GM10248 (cell line): ENCODE results near the gene PAN3.

ENCODE experiments used
- CTCF ChIA-PET: fragments of 300-600 bp; sonication (Branson Sonifier 250); formaldehyde crosslinking; extraction: SDS; loops from one replicate; lab custom pipeline; 2021; ENCODE audit warnings: antibody characterized with exemption; lab: Yijun Ruan, JAX
- POLR2A ChIA-PET: fragments of 350-650 bp; sonication (Branson Sonifier 250); formaldehyde crosslinking; extraction: SDS; loops from one replicate; lab custom pipeline; 2020; ENCODE audit warnings: antibody characterized with exemption; lab: Yijun Ruan, JAX
- DNase-seq: peaks from one replicate; pipeline ENCODE4 v3.0.0; 2012; ENCODE audit errors: extremely low spot score
- TF ChIP-seq, protein P1 (sequence below): IDR thresholded peaks from 2 replicates; pipeline ENCODE4 v1.5.1; 2012; ENCODE audit warnings: mild to moderate bottlenecking, low read depth; ENCODE audit errors: extremely low read depth, missing control alignments, control extremely low read depth

PAN3 gene

DNA sequence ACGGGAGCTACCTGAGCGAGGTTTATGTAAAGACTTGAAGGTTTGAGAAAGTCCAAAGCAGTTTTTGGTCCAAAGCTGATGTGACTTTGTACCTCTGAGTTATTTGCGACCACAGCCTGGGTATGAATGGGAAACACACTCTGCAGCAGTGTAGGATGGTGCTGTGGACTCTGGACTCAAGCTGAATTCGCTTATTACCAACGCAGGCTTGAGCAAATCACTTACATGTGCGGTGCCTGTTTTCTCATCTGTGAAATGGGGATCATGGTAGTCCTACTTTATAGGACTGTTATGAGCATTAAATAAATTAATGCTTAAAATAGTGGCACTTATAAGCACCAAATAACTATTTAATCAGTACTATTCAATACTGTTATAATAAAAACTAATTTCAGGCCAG, 176.5 kb downstream of the PAN3 start:
- TF ChIP-seq, protein P1, sequence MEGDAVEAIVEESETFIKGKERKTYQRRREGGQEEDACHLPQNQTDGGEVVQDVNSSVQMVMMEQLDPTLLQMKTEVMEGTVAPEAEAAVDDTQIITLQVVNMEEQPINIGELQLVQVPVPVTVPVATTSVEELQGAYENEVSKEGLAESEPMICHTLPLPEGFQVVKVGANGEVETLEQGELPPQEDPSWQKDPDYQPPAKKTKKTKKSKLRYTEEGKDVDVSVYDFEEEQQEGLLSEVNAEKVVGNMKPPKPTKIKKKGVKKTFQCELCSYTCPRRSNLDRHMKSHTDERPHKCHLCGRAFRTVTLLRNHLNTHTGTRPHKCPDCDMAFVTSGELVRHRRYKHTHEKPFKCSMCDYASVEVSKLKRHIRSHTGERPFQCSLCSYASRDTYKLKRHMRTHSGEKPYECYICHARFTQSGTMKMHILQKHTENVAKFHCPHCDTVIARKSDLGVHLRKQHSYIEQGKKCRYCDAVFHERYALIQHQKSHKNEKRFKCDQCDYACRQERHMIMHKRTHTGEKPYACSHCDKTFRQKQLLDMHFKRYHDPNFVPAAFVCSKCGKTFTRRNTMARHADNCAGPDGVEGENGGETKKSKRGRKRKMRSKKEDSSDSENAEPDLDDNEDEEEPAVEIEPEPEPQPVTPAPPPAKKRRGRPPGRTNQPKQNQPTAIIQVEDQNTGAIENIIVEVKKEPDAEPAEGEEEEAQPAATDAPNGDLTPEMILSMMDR = no peak
- CTCF ChIA-PET = interaction anchor here (0.7 to 2.5 kb wide), 6 partner anchors 8 to 482 kb away, joined by 3 to 12 read pairs (median 4); no protein-coding TSS in a partner anchor

DNA sequence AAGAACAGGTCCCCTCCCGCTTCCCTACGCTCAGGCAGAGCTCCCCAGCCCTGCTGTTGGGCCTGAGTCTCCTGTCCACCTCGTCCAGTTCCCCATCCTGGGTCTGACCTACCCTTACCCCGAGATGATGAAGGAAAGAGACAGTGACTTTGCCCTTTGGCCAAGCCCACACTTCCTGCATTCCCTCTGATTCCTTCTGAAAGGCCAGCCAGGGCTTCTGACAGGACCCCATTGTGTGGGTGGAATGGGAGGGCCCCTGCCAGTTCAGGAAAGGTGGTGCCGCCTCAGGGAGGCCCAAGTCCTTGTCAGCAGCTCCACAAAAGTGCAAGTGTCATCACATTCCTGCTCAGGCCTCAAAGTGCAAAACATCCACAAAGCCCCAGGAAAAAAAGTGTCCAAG, 177.8 kb downstream of the PAN3 start:
- TF ChIP-seq, protein P1 = no peak
- CTCF ChIA-PET = interaction anchor here (1.3 to 2.5 kb wide), 5 partner anchors 9 to 480 kb away, joined by 3 to 12 read pairs (median 5); no protein-coding TSS in a partner anchor
- no peak for DNase-seq
- POLR2A ChIA-PET = no interaction called here

More for the DNA sequence above, 176.5 kb downstream of the PAN3 start:
- DNase-seq = no peak
- POLR2A ChIA-PET = no interaction called here

DNA sequence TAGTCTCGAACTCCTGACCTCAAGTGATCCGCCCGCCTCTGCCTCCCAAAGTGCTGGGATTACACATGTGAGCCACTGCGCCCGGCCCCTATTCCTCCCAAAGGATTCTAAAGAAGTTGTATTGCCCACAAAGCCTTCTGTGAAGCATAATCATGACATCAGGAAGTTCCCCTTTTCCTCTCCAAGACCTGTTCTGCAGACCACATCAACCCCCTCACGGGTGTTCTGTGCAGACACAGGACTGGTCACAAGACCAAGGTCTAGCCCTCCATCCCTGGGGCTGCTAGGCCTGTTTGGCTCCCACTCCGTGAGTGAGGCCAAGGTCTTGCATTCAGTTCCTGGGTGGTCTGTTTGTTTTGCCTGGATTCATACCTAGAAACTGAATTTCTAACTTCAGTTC, 178.5 kb downstream of the PAN3 start:
- TF ChIP-seq, protein P1 = no peak
- ChIA-PET POLR2A (no interaction called here), CTCF (interaction anchor here (1.2 to 2.0 kb wide), 3 partner anchors 9 to 14 kb away, joined by 4 to 5 read pairs (median 4); no protein-coding TSS in a partner anchor)
- DNase-seq = no peak

DNA sequence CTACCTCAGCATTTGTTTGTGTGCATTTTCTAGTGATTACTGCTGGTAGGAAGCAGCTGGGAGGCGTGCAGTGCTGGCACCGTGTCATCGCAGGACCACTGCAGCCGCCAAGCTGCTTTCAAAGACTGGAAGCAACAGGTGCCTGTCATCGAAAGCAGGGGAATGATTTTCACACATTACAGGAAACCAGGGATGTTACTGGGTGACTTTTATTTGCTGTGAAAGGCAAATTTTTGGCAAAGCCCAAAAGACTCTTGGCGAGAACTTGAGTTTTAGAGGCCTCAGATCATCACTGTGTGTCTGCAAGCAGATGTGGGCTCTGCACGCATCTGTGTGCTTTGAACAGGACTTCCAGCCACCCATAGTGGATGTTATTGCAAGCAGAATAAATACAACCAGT, 180.2 kb downstream of the PAN3 start:
- POLR2A ChIA-PET = no interaction called here
- TF ChIP-seq, protein P1 = no peak
- no peak for DNase-seq
- CTCF ChIA-PET = interaction anchor here (1.3 to 1.8 kb wide), 2 partner anchors 10 to 12 kb away, joined by 3 to 5 read pairs; no protein-coding TSS in a partner anchor

DNA sequence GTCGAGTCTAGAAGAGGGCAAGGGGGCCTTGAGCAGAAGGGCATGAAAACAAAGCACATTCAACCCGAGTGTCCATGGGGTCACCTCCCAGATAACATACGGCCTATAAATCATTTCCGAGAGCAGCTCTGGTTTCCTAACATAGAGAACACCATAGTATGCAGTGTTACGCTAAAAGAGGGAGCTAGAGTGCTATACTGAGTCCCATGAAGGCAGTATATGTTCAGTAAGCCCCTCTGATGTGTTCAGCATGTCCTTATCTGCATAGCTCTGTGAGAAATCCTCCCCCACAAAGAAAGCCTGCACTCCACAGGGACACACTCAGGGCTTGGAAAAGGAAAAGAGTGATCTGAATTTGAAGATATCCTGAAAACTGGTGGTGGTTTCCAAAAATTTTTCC, 181.2 kb downstream of the PAN3 start:
- DNase-seq = no peak
- ChIA-PET CTCF (no interaction called here), POLR2A (no interaction called here)
- TF ChIP-seq, protein P1 = no peak

DNA sequence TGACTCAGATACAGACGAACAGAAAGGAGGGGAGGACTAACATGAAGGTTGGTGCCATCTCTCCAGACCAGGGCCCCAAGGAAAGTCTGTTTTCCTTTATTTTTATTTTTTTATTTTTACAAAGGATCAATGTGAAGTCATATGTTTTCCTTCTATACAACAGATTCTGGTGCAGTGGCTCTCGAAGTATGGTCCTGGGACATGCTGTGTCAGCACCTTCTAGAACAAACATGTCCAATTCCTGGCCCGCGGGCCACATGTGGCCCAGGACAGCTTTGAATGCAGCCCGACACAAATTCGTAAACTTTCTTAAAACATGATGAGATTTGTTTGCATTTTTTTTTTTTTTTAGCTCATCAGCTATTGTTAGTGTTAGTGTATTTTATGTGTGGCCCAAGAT, 181.9 kb downstream of the PAN3 start:
- DNase-seq = no peak
- TF ChIP-seq, protein P1 = no peak
- ChIA-PET CTCF (interaction anchor here (0.7 to 2.4 kb wide), 2 partner anchors 8 to 11 kb away, joined by 3 to 6 read pairs; no protein-coding TSS in a partner anchor), POLR2A (no interaction called here)
